Endothelial cell of umbilical vein (primary cell): ENCODE measurements around the gene DNAI7. TPM values are rescaled to one million over a fixed set of nuclear protein-coding genes. Genes with fewer than 3 reads are reported as not detected.

Experiments
- BruUV-seq: library from RNA; stranded (reverse); fragments of 400-500 nt; replicated peaks from 2 replicates; lab custom pipeline; 2021; lab: Mats Ljungman, UMichigan
- CTCF ChIA-PET: fragments of 300-600, 350-600 bp; sonication (Branson Sonifier 250); formaldehyde crosslinking; loops from one replicate; lab custom pipeline; 2021; ENCODE audit warnings: antibody characterized with exemption, inconsistent platforms; lab: Charles Lee
- POLR2A ChIA-PET: fragments of 300-600, 350-600 bp; sonication (Branson Sonifier 250); formaldehyde crosslinking; loops from one replicate; lab custom pipeline; 2021; ENCODE audit warnings: antibody characterized with exemption, inconsistent platforms; lab: Charles Lee
- DNase-seq: peaks from one replicate; pipeline ENCODE4 v3.0.0-alpha.2; 2011; ENCODE audit warnings: low read depth, low spot score
- FAIRE-seq: peaks from 2 replicates; lab custom pipeline; 2011; peaks lifted over from hg19 to GRCh38; lab: Jason Lieb, UNC
- H2AFZ ChIP-seq: 2 replicates; pipeline ENCODE4 v1.6.0; 2012; ENCODE audit warnings: low read depth, low read length, control low read depth, inconsistent platforms
- H3K27ac ChIP-seq: 2 replicates; pipeline ENCODE4 v1.5.1; 2011; ENCODE audit warnings: low read depth, mild to moderate bottlenecking, control low read depth, low read length, moderate library complexity; ENCODE audit not compliant: insufficient read depth
- H3K27me3 ChIP-seq, 2 experiments: 2 replicates each; pipeline versions ENCODE4 v1.6.0 to v1.6.1; 2011; ENCODE audit warnings: low read length in 2 of 2, mixed read lengths in 1 of 2; ENCODE audit not compliant: control insufficient read depth in 2 of 2, insufficient read depth in 2 of 2
- H3K36me3 ChIP-seq, 2 experiments: 2 replicates in 1 of 2; 3 replicates in 1 of 2; pipeline ENCODE4 v1.5.1; 2011; ENCODE audit warnings: low read length in 2 of 2, mild to moderate bottlenecking in 1 of 2, moderate library complexity in 1 of 2; ENCODE audit not compliant: control insufficient read depth in 2 of 2, insufficient read depth in 2 of 2; ENCODE audit errors: extremely low read depth in 1 of 2
- H3K4me1 ChIP-seq: 3 replicates; pipeline ENCODE4 v1.5.1; 2011; ENCODE audit warnings: mild to moderate bottlenecking, low read length; ENCODE audit not compliant: control insufficient read depth, insufficient read depth; ENCODE audit errors: extremely low read depth
- H3K4me2 ChIP-seq: 2 replicates; pipeline ENCODE4 v1.6.1; 2011; ENCODE audit warnings: low read length, control low read depth, mixed read lengths; ENCODE audit not compliant: insufficient read depth
- H3K4me3 ChIP-seq, 3 experiments: fragments of 200-600 bp in 1 of 3; sonication (generic), shearing (Covaris generic) in 1 of 3; replicated peaks in 1 of 3; 2 replicates each; pipeline ENCODE4 v1.5.1; 2011 to 2016; ENCODE audit warnings: control low read depth in 3 of 3, low read length in 3 of 3, mild to moderate bottlenecking in 2 of 3, inconsistent platforms in 1 of 3, low read depth in 1 of 3, moderate library complexity in 1 of 3; ENCODE audit not compliant: insufficient read depth in 1 of 3
- H3K79me2 ChIP-seq: 2 replicates; pipeline ENCODE4 v1.6.0; 2012; ENCODE audit warnings: low read length, inconsistent platforms; ENCODE audit not compliant: control insufficient read depth, insufficient read depth
- H3K9ac ChIP-seq: replicated peaks from 2 replicates; pipeline ENCODE3; 2011; ENCODE audit warnings: low read length, control low read depth; ENCODE audit not compliant: insufficient read depth; ENCODE audit errors: extremely low read depth
- H3K9me1 ChIP-seq: replicated peaks from 3 replicates; pipeline ENCODE4 v1.6.0; 2011; ENCODE audit warnings: mild to moderate bottlenecking, low read length; ENCODE audit not compliant: control insufficient read depth, insufficient read depth; ENCODE audit errors: extremely low read depth
- H3K9me3 ChIP-seq: replicated peaks from 2 replicates; pipeline ENCODE4 v1.5.1; 2012; ENCODE audit warnings: low read length, inconsistent platforms; ENCODE audit not compliant: control insufficient read depth, insufficient read depth
- H4K20me1 ChIP-seq: replicated peaks from 2 replicates; pipeline ENCODE3; 2011; ENCODE audit warnings: mild to moderate bottlenecking, low read length; ENCODE audit not compliant: control insufficient read depth, insufficient read depth; ENCODE audit errors: extremely low read depth
- CTCF ChIP-seq, 2 donors: IDR thresholded peaks; 1 replicate in 1 of 2; 2 replicates in 1 of 2; pipeline ENCODE4 v1.5.1; 2011; ENCODE audit warnings: low read length in 2 of 2, mild to moderate bottlenecking in 2 of 2, moderate library complexity in 2 of 2, control low read depth in 1 of 2, inconsistent platforms in 1 of 2, low read depth in 1 of 2; ENCODE audit not compliant: insufficient read depth in 1 of 2; ENCODE audit errors: extremely low read depth in 1 of 2
- EZH2 ChIP-seq: IDR thresholded peaks from 2 replicates; pipeline ENCODE4 v1.6.1; 2012; ENCODE audit warnings: borderline replicate concordance, low read depth, mild to moderate bottlenecking, moderate library complexity, low read length, inconsistent platforms; ENCODE audit not compliant: severe bottlenecking
- FOS ChIP-seq: IDR thresholded peaks from 2 replicates; pipeline ENCODE4 v1.6.1; 2011; ENCODE audit warnings: mild to moderate bottlenecking, low read length, moderate library complexity, borderline replicate concordance; ENCODE audit not compliant: insufficient read depth
- GATA2 ChIP-seq: IDR thresholded peaks from 2 replicates; pipeline ENCODE4 v1.7.0; 2011; ENCODE audit warnings: low read depth, mild to moderate bottlenecking, moderate library complexity, mixed read lengths, low read length; ENCODE audit not compliant: insufficient read length, insufficient read depth
- JUN ChIP-seq: IDR thresholded peaks from 2 replicates; pipeline ENCODE4 v1.6.1; 2011; ENCODE audit warnings: borderline replicate concordance, low read depth; ENCODE audit not compliant: insufficient read length, insufficient read depth
- MAX ChIP-seq: IDR thresholded peaks from 2 replicates; pipeline ENCODE4 v1.6.1; 2011; ENCODE audit not compliant: insufficient read depth, insufficient read length
- MYC ChIP-seq: IDR thresholded peaks from one replicate; pipeline ENCODE4 v1.6.1; 2011; ENCODE audit warnings: mild to moderate bottlenecking, low read depth, low read length
- POLR2A ChIP-seq: IDR thresholded peaks from 2 replicates; pipeline ENCODE4 v1.6.1; 2012; ENCODE audit warnings: low read depth, mild to moderate bottlenecking, control low read depth, low read length
- POLR2AphosphoS5 ChIP-seq: IDR thresholded peaks from 2 replicates; pipeline ENCODE4 v1.6.1; 2012; ENCODE audit warnings: low read depth, mild to moderate bottlenecking, control low read depth, low read length, moderate library complexity; ENCODE audit not compliant: insufficient read depth
- dilution Hi-C: fragments of 300-500 bp; cut with MboI; formaldehyde crosslinking; loops from one replicate; pipeline ENCODE4 v1.15.0; 2019; ENCODE audit warnings: low sequenced_read_pairs; ENCODE audit not compliant: extremely low pct_ligation_motif_present
- intact Hi-C: fragments of 100-400 bp; cut with micrococcal nuclease; formaldehyde crosslinking; loops from one replicate; pipeline ENCODE4 v1.10.0; 2022
- polyA plus RNA-seq, 4 experiments: library from polyadenylated mRNA; depleted of rRNA in 3 of 4; stranded (reverse) in 3 of 4; unstranded in 1 of 4; fragments of >200 nt; gene quantifications; 2 replicates each; pipeline versions ENCODE4 v1.2.1 to v1.2.3, GENCODE V29; 2011 to 2012; ENCODE audit warnings: missing spikeins in 1 of 4
- total RNA-seq: library from RNA; stranded (reverse); gene quantifications from 2 replicates; pipeline ENCODE4 v1.2.3, GENCODE V29; 2021

Gene DNAI7
- total and polyA plus RNA-seq, 2 donors (not counting 3 experiments of a cell fraction or from before 2014, with no cell fraction given), result not detected

GRCh38 chr12:25082628-25083027, 112.3 kb downstream of the DNAI7 start:
- FAIRE-seq, result no peak
- DNase-seq, result no peak
- Histone ChIP-seq H4K20me1 (no peaks in the 10 kb centered on the region), H3K9me1 (no peaks in the 10 kb centered on the region), H2AFZ (no peak overlapping the region), H3K9me3 (no peaks in the 10 kb centered on the region), H3K36me3 (no peaks in the 10 kb centered on the region), H3K4me1 (peaks cover 8% of the 10 kb centered on the region), H3K79me2 (no peaks in the 10 kb centered on the region), H3K4me2 (no peak overlapping the region), H3K27ac (no peak overlapping the region), H3K27me3 (no peaks in the 10 kb centered on the region), H3K4me3 (no peak overlapping the region), H3K9ac (no peak overlapping the region)
- BruUV-seq, result no TSS peak
- POLR2A ChIA-PET, result interaction anchor here (1.0 kb wide), 1 partner anchor 31 kb away, joined by 3 read pairs; no protein-coding TSS in a partner anchor
- CTCF ChIA-PET, result interaction anchor here (0.6 to 1.5 kb wide), 4 partner anchors 72 to 248 kb away, joined by 3 to 4 read pairs (median 3); no protein-coding TSS in a partner anchor
- intact Hi-C loops, result no loop called here
- dilution Hi-C loops, result no loop called here
- TF ChIP-seq POLR2A (no peak), MYC (no peak), JUN (no peak), MAX (no peak), EZH2 (no peak), GATA2 (no peak), POLR2AphosphoS5 (no peak), CTCF (IDR thresholded peaks at IDR 0.05; ENCODE audit: extremely low read depth in 1 of 2, insufficient read depth in 1 of 2, low read depth in 1 of 2, low read length in 2 of 2) (no peak), FOS (no peak)
